OCI-LY3 (cell line): ENCODE data around the gene CPS1.
A peak's percentile ranks its signal among the peaks of the same experiment; 100 is the strongest.

Experiments used
- H2AFZ ChIP-seq: fragments of 200-600, 300-600 bp; shearing (Covaris generic); 2 replicates; pipeline ENCODE4 v1.6.0; 2014; ENCODE audit warnings: antibody characterized with exemption, low read depth, low read length
- H3K27ac ChIP-seq: fragments of 200-600, 300-600 bp; sonication (generic); 2 replicates; pipeline ENCODE4 v1.5.1; 2014; ENCODE audit warnings: mild to moderate bottlenecking, low read length, moderate library complexity, mixed read lengths
- H3K27me3 ChIP-seq: fragments of 200-600, 300-600 bp; sonication (generic); 2 replicates; pipeline ENCODE4 v1.6.1; 2014; ENCODE audit warnings: low read depth, low read length, mixed read lengths
- H3K36me3 ChIP-seq: fragments of 200-600, 300-600 bp; sonication (generic); replicated peaks from 2 replicates; pipeline ENCODE3; 2014; ENCODE audit warnings: low read depth, low read length, mixed read lengths
- H3K4me1 ChIP-seq: fragments of 300-600, 200-600 bp; sonication (generic); 2 replicates; pipeline ENCODE4 v1.6.1; 2014; ENCODE audit warnings: low read length, mixed read lengths
- H3K4me2 ChIP-seq: fragments of 200-600, 300-600 bp; sonication (generic); 2 replicates; pipeline ENCODE4 v1.6.1; 2014; ENCODE audit warnings: low read length, mixed read lengths
- H3K4me3 ChIP-seq: fragments of 300-600, 200-600 bp; sonication (generic); 2 replicates; pipeline ENCODE4 v1.5.1; 2014; ENCODE audit warnings: antibody characterized with exemption, mild to moderate bottlenecking, low read length, moderate library complexity
- H3K79me2 ChIP-seq: fragments of 300-600, 200-600 bp; shearing (Covaris generic); 2 replicates; pipeline ENCODE4 v1.6.1; 2014; ENCODE audit warnings: mild to moderate bottlenecking, low read length, mixed read lengths
- H3K9ac ChIP-seq: fragments of 300-600, 200-600 bp; shearing (Covaris generic); 2 replicates; pipeline ENCODE4 v1.6.0; 2014; ENCODE audit warnings: mild to moderate bottlenecking, low read length, moderate library complexity
- H3K9me3 ChIP-seq: fragments of 200-600, 300-600 bp; shearing (Covaris generic); 2 replicates; pipeline ENCODE4 v1.6.1; 2014; ENCODE audit warnings: low read length, mixed read lengths; ENCODE audit not compliant: insufficient read depth
- H4K20me1 ChIP-seq: fragments of 200-600, 300-600 bp; sonication (generic); 2 replicates; pipeline ENCODE4 v1.6.1; 2016; ENCODE audit warnings: low read length, mixed read lengths; ENCODE audit not compliant: insufficient read depth
- CTCF ChIP-seq: fragments of 200-600, 300-600 bp; sonication (generic); IDR thresholded peaks from 2 replicates; pipeline ENCODE4 v1.5.1; 2014; ENCODE audit warnings: antibody characterized with exemption, low read length, low read depth
- EZH2phosphoT487 ChIP-seq: fragments of 200-600 bp; shearing (Covaris generic); IDR thresholded peaks from 2 replicates; pipeline ENCODE4 v1.6.1; 2018; ENCODE audit warnings: antibody characterized with exemption, mixed run types, low read depth

The CPS1 gene

DNA sequence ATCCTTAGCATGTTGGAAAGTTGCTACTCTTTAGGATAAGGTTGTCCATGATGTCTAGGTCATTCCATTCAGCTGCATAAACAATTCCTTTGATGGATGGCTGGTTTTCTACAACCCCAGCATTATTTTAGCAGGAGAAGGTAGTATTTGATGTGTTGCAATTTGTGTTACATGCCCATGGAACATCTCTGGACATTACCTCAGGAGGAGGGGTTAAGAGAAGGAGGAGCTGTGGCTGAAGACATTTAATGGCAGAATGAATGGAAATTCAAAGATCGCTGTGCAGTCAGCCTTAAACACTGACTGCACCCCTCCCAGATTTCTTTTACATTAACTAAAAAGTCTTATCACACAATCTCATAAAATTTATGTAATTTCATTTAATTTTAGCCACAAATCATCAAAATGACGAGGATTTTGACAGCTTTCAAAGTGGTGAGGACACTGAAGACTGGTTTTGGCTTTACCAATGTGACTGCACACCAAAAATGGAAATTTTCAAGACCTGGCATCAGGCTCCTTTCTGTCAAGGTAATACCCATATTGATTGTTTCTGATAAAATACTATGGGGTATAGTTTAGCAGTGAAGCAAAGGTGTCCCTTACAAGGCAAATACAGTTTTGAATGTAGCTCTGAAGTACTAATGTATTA lies at the start of gene CPS1:
TSS of gene CPS1 (plus strand) at position 271 of the 652 bp plus-strand sequence. CDS start at position 406, 135 bp downstream.
- no peak for TF ChIP-seq EZH2phosphoT487
- TF ChIP-seq CTCF, result no peak
- no peaks in the 10 kb centered on the region for H3K36me3 ChIP-seq

DNA sequence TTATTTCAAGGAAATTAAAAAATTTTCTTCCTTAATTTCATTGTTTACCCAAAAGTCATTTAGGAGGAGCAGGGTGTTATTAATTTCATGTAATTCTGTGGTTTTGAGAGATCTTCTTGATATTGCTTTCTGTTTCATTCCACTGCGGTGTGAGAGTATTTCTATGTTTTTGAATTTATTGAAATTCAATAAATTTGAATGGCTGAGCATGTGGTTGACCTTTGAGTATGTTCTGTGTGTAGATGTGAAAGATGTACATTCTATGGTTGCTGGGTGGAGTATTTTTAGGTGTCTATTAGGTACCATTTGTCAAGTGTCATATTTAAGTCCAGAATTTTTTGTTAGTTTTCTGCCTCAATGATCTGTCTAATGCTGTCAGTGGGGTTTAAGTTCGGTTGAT lies 40.5 kb upstream of the CPS1 start:
- Histone ChIP-seq H3K4me1 (no peaks in the 10 kb centered on the region), H3K4me2 (no peak overlapping the region), H3K4me3 (no peak overlapping the region), H4K20me1 (no peaks in the 10 kb centered on the region), H3K27ac (no peak overlapping the region), H3K9ac (no peak overlapping the region), H2AFZ (no peak overlapping the region), H3K27me3 (no peaks in the 10 kb centered on the region), H3K36me3 (no peaks in the 10 kb centered on the region), H3K79me2 (no peaks in the 10 kb centered on the region), H3K9me3 (no peaks in the 10 kb centered on the region)
- TF ChIP-seq EZH2phosphoT487, result no peak
- TF ChIP-seq CTCF, result no peak

More for the DNA sequence above, at the start of gene CPS1:
- H3K27me3 ChIP-seq, result no peaks in the 10 kb centered on the region
- no peak within 1 kb of the TSS for H3K27ac ChIP-seq
- no peaks in the 10 kb centered on the region for H4K20me1 ChIP-seq
- no peaks in the 10 kb centered on the region for H3K79me2 ChIP-seq
- H3K4me3 ChIP-seq, result no peak within 1 kb of the TSS
- no peaks in the 10 kb centered on the region; the same call in 1 of the 2 replicates for H3K4me1 ChIP-seq
- 0 out of 2 replicates have a peak within 1 kb of the TSS, but pooled peaks have one; percentile 29 for H2AFZ ChIP-seq
- H3K9ac ChIP-seq, result no peak within 1 kb of the TSS
- no peaks in the 10 kb centered on the region for H3K9me3 ChIP-seq
- H3K4me2 ChIP-seq, result no peak within 1 kb of the TSS

DNA sequence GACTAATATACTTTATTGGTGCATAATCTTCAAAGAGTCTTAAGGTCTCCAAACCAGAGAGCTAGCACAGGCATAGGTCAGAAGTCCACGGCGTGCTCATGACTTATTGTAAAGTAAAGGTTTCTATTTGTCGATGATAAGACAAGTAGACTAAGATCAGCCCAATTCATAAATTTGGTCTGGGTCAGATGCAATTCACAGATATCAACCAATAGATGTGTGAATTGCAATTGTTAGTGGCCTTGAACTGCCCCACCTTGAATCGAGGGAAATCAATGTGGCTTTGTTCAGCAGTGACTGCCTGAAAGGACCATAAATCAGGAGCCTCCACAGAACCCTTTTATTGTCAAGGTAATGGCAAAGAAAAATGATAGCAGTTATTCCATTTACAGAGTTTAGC lies 39.1 kb upstream of the CPS1 start:
- no peaks in the 10 kb centered on the region for H3K9me3 ChIP-seq
- H3K79me2 ChIP-seq, result no peaks in the 10 kb centered on the region
- H4K20me1 ChIP-seq, result no peaks in the 10 kb centered on the region
- no peaks in the 10 kb centered on the region for H3K36me3 ChIP-seq
- no peak overlapping the region for H3K9ac ChIP-seq
- TF ChIP-seq EZH2phosphoT487 (no peak), CTCF (no peak)
- no peak overlapping the region for H3K4me3 ChIP-seq
- H3K27ac ChIP-seq, result no peak overlapping the region
- no peaks in the 10 kb centered on the region for H3K27me3 ChIP-seq
- no peak overlapping the region for H2AFZ ChIP-seq
- H3K4me2 ChIP-seq, result no peak overlapping the region
- H3K4me1 ChIP-seq, result no peaks in the 10 kb centered on the region

GRCh38 chr2:210519594-210519993 lies 36.8 kb upstream of the CPS1 start:
- TF ChIP-seq EZH2phosphoT487 (no peak), CTCF (no peak)
- Histone ChIP-seq H3K9me3 (no peaks in the 10 kb centered on the region), H3K36me3 (no peaks in the 10 kb centered on the region), H4K20me1 (no peaks in the 10 kb centered on the region), H3K9ac (no peak overlapping the region), H3K4me2 (no peak overlapping the region), H3K27ac (no peak overlapping the region), H3K4me3 (no peak overlapping the region), H3K79me2 (no peaks in the 10 kb centered on the region), H3K27me3 (no peaks in the 10 kb centered on the region), H2AFZ (no peak overlapping the region), H3K4me1 (no peaks in the 10 kb centered on the region)
